Activated CD4-positive, CD25-positive, alpha-beta regulatory T cell treated with anti-CD3 and anti-CD28 coated beads, Interleukin-2, amount 50 U/mL, for 72 hours (primary cell): ENCODE data around the gene VPS52.
"Not testable (repeated sequence)": the region's sequence is repeated elsewhere in the genome, so short reads cannot be mapped to it uniquely, and the experiment has no call there.

Source experiments
- DNase-seq: peaks from one replicate; pipeline ENCODE4 v3.0.0; 2021

The VPS52 gene

DNA sequence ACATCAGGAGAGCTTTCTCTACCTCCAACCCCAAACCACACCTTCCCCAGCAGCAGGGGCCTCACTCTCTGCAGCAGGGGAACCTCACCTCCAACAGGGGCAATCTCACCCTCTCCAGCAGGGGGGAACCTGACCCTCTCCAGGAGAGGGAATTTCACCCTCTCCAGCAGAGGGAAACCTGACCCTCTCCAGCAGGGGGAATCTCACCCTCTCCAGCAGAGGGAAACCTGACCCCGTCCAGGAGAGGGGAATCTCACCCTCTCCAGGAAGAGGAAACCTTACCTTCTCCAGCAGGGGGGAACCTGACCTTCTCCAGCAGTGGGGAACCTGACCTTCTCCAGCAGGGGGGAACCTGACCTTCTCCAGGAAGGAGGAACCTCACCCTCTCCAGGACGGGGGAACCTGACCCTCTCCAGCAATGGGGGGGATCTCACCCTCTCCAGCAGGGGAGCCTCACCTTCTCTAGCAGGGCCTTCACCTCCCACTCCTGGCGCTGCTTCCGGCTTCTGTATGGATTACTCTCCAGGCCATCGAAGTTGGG is 8.4 kb upstream of the VPS52 start:
- DNase-seq = no peak

DNA sequence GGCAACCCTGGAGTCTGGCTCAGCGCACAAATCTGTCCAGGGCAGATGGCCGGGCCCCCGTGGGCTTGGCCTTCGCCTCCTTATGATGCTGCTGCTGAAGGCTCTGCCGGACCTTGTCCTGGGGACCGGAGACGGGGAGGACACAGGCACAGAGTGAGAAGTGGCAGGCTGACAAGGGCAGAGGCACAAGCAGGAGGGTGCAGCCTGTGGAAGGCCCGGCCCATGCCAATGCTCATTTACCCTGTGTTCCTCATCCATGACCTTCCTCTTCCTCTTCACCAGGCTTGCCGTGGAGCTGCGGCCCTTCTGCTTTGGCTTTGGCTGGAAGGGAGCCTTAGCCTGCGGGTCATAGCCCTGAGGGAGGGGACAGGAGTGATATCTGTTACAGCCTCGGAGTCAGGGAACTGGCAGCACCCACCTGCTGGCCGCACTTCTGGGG is 7.6 kb upstream of the VPS52 start:
- DNase-seq = no peak

DNA sequence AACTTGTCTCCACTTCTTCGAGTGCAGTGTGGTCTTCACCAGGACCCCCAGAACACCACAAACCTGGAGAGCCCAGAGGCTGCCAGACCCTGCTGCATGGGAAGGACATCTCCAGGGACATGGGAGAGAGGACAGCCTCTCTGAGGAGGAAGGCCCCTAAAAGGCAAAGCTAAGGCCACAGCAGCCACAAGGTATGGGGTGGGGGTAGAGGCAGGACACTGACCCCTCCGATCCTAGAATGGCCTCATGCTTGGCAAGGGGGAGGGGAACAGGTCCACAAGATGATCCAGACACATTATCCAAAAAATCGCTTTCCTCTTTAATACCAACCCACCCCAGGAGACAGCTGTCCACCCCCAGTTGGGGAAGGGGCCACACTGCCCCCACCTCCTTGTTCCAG is 7.1 kb upstream of the VPS52 start:
- no peak for DNase-seq

- no peak for DNase-seq
Observed at GRCh38 chr6:33278392-33278741, 6.7 kb upstream of the VPS52 start.

GRCh38 chr6:33277663-33278391 is 6.2 kb upstream of the VPS52 start:
- peak; percentile 38 for DNase-seq

DNA sequence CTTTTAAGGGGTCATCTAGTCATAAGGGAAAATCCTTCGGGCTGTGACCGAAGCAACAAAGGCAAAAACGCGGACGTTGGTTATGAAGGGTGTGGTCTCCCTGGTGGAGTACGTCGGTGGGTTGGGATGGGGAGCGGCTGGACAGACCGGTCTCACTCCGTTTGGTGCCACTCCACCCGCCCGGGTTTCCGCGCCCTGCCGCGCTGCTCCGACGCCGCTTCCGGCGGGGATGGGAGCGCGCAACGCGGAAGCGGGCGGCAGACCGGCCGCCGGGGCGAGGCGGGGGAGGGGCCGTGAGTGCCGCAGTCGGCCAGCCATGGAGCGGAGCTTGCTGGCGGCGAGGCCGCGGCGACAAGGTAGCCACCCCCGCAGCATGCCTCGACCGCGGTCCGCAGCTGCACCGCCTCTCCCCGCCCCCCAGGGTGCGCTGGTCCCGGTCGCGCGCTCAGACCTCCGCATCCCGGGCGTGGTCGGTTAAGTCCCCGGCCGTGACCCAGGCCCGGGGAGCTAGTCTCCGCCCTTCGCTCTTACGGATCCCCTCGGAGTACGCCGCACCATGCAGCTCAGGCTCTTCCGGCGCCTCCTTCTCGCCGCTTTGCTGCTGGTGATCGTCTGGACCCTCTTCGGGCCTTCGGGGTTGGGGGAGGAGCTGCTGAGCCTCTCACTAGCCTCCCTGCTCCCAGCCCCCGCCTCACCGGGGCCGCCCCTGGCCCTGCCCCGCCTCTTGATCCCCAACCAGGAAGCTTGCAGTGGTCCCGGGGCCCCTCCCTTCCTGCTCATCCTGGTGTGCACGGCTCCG is 5.4 kb upstream of the VPS52 start, which contains the start of gene B3GALT4:
Gene B3GALT4 (plus strand): TSS at position 260 of the 799 bp plus-strand sequence. CDS start 297 bp downstream, at position 557.
- peak; percentile 81 for DNase-seq

- DNase-seq = no peak
Observed at GRCh38 chr6:33276581-33276863, 4.8 kb upstream of the VPS52 start.

GRCh38 chr6:33275795-33276580 is 4.3 kb upstream of the VPS52 start:
- DNase-seq = not testable (repeated sequence)

- DNase-seq = no peak
Observed at GRCh38 chr6:33273924-33274902, 2.5 kb upstream of the VPS52 start.

DNA sequence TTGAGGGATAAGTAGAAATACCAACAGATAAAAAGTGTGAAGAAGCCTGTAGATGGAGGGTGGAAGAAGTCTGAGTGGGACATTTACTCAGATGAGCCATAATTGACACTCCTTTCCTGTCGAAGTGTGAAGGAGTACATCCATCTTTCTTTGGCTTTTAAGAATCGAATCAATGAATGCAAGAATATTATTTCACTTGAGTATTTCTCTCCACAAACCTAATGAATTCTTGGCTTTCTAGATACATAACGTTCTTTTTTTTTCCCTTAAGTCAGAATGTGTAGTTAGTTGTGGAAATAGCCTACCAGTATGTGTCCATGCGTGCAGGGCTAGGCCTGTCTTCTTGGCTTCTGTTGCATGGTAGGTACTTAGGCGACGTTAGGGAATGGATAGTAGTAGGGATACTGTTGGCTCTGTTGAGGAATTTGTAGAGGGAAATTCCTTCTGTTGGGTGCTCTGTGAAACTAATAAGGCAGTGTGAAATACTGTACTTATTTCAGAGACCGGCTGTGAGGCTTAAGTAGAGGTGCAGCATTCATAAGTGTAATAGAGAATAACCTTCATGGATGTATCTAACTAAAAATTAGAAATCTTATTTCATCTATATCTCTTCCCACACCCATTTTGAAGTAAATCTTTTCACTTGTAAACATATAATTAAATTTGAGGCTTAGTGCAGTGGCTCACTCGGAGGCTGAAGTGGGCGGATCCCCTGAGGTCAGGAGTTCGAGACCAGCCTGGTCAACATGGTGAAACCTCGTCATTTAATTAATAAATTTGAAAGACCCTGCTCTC is 1.6 kb upstream of the VPS52 start:
- DNase-seq = no peak

DNA sequence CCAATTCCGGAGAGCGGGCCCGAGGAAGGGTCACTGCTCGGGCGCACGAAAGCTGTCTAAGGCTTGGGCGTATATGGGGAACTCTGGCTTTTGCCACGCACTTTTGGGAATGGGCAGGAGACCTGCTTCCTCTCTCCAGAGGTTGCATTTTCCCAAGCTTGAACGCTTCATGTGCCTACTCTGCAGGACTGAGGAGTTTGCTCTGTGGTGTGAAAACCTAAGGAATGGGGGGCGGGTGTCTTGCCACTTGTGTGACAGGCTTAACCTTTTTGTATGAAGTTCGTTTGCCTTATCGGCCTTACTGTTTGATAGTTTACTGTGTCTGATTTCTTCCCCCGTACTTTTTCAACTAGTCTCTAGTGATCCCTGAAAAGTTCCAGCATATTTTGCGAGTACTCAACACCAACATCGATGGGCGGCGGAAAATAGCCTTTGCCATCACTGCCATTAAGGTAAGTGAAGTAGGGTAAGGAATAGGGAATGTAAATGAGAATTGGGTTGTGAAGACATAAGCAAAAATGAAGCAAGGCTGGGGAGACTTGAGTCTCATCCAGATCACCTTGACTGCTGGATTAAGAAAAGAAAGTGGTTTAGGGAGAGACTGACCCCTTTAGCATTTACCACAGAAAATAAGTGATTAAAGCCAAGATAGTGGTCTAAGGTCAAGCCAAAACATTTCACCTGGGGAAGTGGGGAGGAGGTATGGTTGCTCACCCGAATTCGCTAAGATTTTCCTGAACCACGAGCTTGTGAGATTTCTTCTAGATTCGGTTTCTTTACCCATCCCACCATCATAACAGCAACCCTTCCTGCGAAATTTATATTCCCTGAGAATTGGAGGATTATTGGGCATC is 826 bp upstream of the VPS52 start:
- DNase-seq = no peak

- no peak for DNase-seq
Observed at GRCh38 chr6:33271117-33271467, 584 bp downstream of the VPS52 start.

DNA sequence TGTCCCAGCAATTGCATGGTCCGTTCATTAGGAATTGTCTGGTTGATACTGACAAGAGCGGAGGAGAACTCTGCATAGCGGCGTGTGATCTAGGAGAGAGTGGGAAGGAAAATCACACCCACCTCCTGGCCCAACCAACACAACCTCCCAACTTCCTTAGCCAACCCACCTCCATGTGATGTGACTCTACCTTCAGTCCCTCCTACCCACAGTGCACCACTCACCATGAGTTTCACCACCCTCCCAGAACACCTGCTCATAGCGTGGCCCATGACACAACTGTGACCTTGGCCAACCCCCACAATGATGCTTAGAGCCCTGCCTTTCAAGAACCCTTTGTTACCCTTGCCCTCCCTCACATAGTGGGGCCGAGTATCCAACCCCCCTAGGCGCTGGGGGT is 7.7 kb downstream of the VPS52 start:
- no peak for DNase-seq

GRCh38 chr6:33262490-33262889 is 9.2 kb downstream of the VPS52 start:
- DNase-seq = not testable (repeated sequence)

DNA sequence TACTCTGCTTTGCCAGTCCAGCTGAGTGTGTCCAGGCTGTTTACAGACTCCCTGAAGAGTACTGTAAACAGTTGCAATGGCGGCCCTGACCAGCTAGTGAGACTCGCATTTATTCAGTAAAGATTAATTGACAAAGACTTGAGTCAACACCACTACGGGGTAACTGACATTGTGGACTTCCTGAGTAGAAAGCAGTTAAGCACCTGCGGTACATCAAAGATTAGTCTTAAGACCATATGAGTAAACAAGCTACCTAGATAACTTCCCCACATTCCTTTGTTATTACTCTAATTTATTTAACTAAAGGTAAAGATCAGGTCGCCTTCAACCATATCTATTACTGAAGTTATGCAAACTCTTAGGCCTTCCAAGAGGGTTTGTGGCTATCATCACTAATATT is 12.6 kb downstream of the VPS52 start:
- DNase-seq = no peak

- DNase-seq = no peak
Observed at GRCh38 chr6:33254591-33254990, 17.1 kb downstream of the VPS52 start.

DNA sequence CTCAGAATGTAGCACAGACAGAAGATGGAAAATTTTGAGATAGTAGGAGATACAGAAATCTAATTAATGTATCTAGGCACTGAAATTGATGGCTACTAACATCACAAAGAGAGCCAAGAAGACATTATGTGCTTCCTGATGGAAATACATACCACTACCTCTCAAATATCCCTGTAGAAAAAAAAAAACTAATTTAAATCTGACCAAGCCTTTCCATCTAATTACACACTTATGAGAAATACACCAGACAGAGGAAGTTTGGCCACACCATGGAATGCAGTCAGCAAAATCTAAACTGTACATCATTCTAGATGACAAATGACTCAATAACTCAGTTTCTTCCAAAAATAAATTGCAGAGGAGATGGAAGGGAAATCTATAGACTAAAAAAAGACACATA is 18.9 kb downstream of the VPS52 start:
- DNase-seq = no peak

GRCh38 chr6:33251395-33252012 is 20.2 kb downstream of the VPS52 start:
- DNase-seq = no peak

DNA sequence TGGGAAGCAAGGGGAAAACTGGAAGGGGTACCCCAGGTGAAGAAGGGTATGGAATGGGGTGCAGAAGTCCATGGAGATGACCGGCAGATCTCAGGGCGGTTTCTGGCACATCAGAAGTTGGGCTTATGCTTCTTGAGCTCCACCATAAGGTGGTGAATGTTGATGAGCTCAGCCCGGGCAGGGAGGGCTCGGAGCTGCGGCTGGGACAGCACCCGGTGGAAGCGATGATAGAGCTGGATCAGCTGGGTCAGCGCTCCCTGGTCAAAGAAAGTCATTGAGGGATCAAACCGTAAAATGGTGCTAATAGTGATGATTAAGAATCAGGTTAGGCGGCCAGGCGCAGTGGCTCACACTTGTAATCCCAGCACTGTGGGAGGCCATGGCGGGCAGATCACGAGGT is 20.9 kb downstream of the VPS52 start:
- DNase-seq = no peak
